ENCODE measurements around the gene KCNN4.

- TF ChIP-seq CTCF (IDR thresholded peaks at IDR 0.05; ENCODE audit: borderline replicate concordance, extremely low read depth, low read length, poor library complexity, severe bottlenecking) (no peak), EZH2 (IDR thresholded peaks at IDR 0.05; ENCODE audit: borderline replicate concordance, low read depth, low read length, severe bottlenecking) (no peak)
Observed at GRCh38 chr19:43798546-43799409, 18.0 kb upstream of the KCNN4 start.

Data from DND-41 (cell line).